Panc1 (cell line): ENCODE data around the gene CDC42EP3.

Source experiments
- CTCF ChIP-seq: fragments of 450-650 bp; IDR thresholded peaks from 2 replicates; pipeline ENCODE4 v1.5.1; 2017; ENCODE audit warnings: mild to moderate bottlenecking
- POLR2AphosphoS5 ChIP-seq: IDR thresholded peaks from 2 replicates; pipeline ENCODE4 v1.6.1; 2012; ENCODE audit warnings: mild to moderate bottlenecking, low read depth, low read length, moderate library complexity
- REST ChIP-seq, 2 experiments: IDR thresholded peaks; 2 replicates each; pipeline ENCODE4 v1.6.1; 2011 to 2012; ENCODE audit warnings: low read depth in 2 of 2, control low read depth in 1 of 2, low read length in 1 of 2, mild to moderate bottlenecking in 1 of 2, moderate library complexity in 1 of 2; ENCODE audit not compliant: insufficient read depth in 1 of 2
- SIN3A ChIP-seq: IDR thresholded peaks from 2 replicates; pipeline ENCODE4 v1.6.1; 2012; ENCODE audit warnings: low read depth, mild to moderate bottlenecking, low read length, moderate library complexity, borderline replicate concordance; ENCODE audit not compliant: insufficient read depth
- TCF7L2 ChIP-seq: IDR thresholded peaks from 2 replicates; pipeline ENCODE4 v1.6.1; 2011; ENCODE audit warnings: mild to moderate bottlenecking, low read depth, low read length, inconsistent platforms

GRCh38 chr2:37609782-37610181 lies 61.7 kb downstream of the CDC42EP3 start:
- TF ChIP-seq CTCF (no peak), POLR2AphosphoS5 (no peak), REST (IDR thresholded peaks at IDR 0.05; ENCODE audit: insufficient read depth in 1 of 2, low read depth in 2 of 2, low read length in 1 of 2) (no peak), TCF7L2 (no peak), SIN3A (no peak)
